Osteoblast (primary cell): ENCODE measurements around the gene RABGAP1L. TPM values are rescaled to one million over a fixed set of nuclear protein-coding genes. Genes with fewer than 3 reads are reported as not detected.

Experiments
- DNase-seq: peaks from one replicate; pipeline ENCODE4 v3.0.0; 2011; ENCODE audit warnings: low spot score, mixed read lengths; ENCODE audit not compliant: insufficient read length; ENCODE audit errors: missing footprints
- H2AFZ ChIP-seq: 2 replicates; pipeline ENCODE4 v1.6.0; 2011; ENCODE audit warnings: mild to moderate bottlenecking, low read length
- H3K27ac ChIP-seq: 2 replicates; pipeline ENCODE4 v1.5.1; 2011; ENCODE audit warnings: mild to moderate bottlenecking, low read depth, low read length, moderate library complexity
- H3K27me3 ChIP-seq: 2 replicates; pipeline ENCODE4 v1.6.0; 2012; ENCODE audit warnings: mild to moderate bottlenecking, control low read depth, inconsistent platforms, low read length, moderate library complexity; ENCODE audit not compliant: insufficient read depth
- H3K36me3 ChIP-seq: 2 replicates; pipeline ENCODE4 v1.5.1; 2011; ENCODE audit warnings: mild to moderate bottlenecking, low read length, control low read depth, moderate library complexity; ENCODE audit not compliant: insufficient read depth
- H3K4me1 ChIP-seq: 2 replicates; pipeline ENCODE4 v1.5.1; 2011; ENCODE audit warnings: mild to moderate bottlenecking, low read length, control low read depth, moderate library complexity; ENCODE audit not compliant: insufficient read depth
- H3K4me2 ChIP-seq: 2 replicates; pipeline ENCODE4 v1.6.0; 2011; ENCODE audit warnings: mild to moderate bottlenecking, low read length; ENCODE audit not compliant: insufficient read depth
- H3K4me3 ChIP-seq: fragments of 200-600 bp; sonication (generic); 3 replicates; pipeline ENCODE4 v1.5.1; 2012; ENCODE audit warnings: mild to moderate bottlenecking, low read length, inconsistent platforms; ENCODE audit not compliant: insufficient read depth
- H3K79me2 ChIP-seq: 2 replicates; pipeline ENCODE4 v1.6.0; 2012; ENCODE audit warnings: mild to moderate bottlenecking, low read length, control low read depth, inconsistent platforms; ENCODE audit not compliant: insufficient read depth
- H3K9me3 ChIP-seq: 2 replicates; pipeline ENCODE4 v1.5.1; 2011; ENCODE audit warnings: low read depth, low read length, control low read depth
- H4K20me1 ChIP-seq: 2 replicates; pipeline ENCODE4 v1.6.0; 2012; ENCODE audit warnings: mild to moderate bottlenecking, low read length, control low read depth; ENCODE audit not compliant: insufficient read depth
- total RNA-seq: library from RNA; depleted of rRNA; stranded (reverse); fragments of >200 nt; gene quantifications from 2 replicates; pipeline ENCODE4 v1.2.3, GENCODE V29; 2012
- TF ChIP-seq, protein P1 (sequence below): IDR thresholded peaks from 2 replicates; pipeline ENCODE4 v1.5.1; 2011; ENCODE audit warnings: mild to moderate bottlenecking, low read depth, low read length, moderate library complexity; ENCODE audit errors: extremely low read depth

The RABGAP1L gene
- total RNA-seq, 1 donor = 30.0 TPM

DNA sequence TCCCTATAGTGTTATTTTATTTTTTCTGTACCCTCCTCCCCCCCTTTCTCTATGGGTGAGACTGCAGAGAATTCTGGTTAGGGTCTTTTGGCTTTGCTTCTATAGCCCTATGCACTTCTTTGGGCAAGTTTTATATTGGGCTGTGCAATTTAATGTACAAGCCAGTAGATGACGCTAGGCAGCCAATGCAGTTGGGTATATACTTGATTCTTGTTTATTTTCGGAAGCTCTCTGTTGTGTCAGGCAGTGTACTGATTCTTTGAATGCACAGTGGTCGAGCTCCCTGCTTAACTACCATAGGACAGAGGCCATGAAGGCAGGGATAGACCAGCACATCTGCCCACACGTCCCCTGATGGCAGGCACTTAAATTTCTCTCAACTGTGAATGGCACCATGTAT lies 254.3 kb downstream of the RABGAP1L start:
- Histone ChIP-seq H4K20me1 (no peaks in the 10 kb centered on the region), H2AFZ (peak overlapping the region; percentile 44), H3K9me3 (no peaks in the 10 kb centered on the region), H3K4me2 (no peak overlapping the region), H3K4me1 (no peaks in the 10 kb centered on the region), H3K27me3 (no peaks in the 10 kb centered on the region), H3K4me3 (no peak overlapping the region), H3K27ac (no peak overlapping the region), H3K36me3 (no peaks in the 10 kb centered on the region), H3K79me2 (no peaks in the 10 kb centered on the region)
- DNase-seq = no peak
- TF ChIP-seq, protein P1, sequence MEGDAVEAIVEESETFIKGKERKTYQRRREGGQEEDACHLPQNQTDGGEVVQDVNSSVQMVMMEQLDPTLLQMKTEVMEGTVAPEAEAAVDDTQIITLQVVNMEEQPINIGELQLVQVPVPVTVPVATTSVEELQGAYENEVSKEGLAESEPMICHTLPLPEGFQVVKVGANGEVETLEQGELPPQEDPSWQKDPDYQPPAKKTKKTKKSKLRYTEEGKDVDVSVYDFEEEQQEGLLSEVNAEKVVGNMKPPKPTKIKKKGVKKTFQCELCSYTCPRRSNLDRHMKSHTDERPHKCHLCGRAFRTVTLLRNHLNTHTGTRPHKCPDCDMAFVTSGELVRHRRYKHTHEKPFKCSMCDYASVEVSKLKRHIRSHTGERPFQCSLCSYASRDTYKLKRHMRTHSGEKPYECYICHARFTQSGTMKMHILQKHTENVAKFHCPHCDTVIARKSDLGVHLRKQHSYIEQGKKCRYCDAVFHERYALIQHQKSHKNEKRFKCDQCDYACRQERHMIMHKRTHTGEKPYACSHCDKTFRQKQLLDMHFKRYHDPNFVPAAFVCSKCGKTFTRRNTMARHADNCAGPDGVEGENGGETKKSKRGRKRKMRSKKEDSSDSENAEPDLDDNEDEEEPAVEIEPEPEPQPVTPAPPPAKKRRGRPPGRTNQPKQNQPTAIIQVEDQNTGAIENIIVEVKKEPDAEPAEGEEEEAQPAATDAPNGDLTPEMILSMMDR = peak; percentile 43

DNA sequence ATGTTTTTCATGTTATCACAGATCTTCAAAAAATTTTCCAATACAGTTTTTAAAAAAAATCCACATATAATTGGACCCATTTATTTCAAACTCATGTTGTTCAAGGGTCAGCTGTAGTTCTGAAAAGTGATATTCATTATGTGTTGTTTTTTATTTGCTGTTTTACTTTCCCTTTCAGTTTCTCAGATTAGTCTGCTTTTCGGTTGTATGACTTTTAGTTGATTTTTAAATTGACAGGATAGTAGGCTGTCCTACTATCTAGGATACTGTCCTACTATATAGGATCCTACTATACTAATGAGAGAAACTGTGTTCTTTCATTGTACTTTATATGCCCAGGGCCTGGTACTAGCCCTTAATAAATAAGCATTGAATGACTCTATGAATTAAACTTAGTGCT lies 254.9 kb downstream of the RABGAP1L start:
- no peaks in the 10 kb centered on the region for H3K27me3 ChIP-seq
- no peaks in the 10 kb centered on the region for H3K9me3 ChIP-seq
- H3K4me1 ChIP-seq = no peaks in the 10 kb centered on the region
- no peak overlapping the region for H3K27ac ChIP-seq
- peak overlapping the region; percentile 58 for H2AFZ ChIP-seq
- no peaks in the 10 kb centered on the region for H3K36me3 ChIP-seq
- H3K4me3 ChIP-seq = peak overlapping the region; percentile 54
- H4K20me1 ChIP-seq = no peaks in the 10 kb centered on the region
- peak overlapping the region; percentile 68 for H3K4me2 ChIP-seq
- TF ChIP-seq, protein P1 = no peak
- DNase-seq = no peak
- H3K79me2 ChIP-seq = no peaks in the 10 kb centered on the region

DNA sequence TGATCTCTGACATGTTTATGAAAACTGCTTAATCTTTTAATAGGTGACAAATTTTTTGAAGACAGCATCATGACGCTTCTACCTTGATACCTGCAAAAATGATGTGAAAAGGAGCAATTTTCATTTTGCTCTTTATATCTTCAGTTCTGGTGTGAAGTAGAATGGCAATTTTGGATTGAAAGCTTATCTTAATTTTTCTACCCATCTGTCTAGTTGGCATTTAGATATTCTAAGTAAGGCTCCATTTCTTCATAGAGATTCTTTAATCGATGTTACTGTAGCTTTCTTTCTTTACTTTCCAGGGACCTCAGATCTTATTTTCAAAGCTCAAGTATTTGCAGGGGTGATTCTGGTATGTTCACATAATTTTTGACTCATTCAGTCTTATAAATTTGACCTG lies 256.2 kb downstream of the RABGAP1L start:
- H2AFZ ChIP-seq = no peak overlapping the region

DNA sequence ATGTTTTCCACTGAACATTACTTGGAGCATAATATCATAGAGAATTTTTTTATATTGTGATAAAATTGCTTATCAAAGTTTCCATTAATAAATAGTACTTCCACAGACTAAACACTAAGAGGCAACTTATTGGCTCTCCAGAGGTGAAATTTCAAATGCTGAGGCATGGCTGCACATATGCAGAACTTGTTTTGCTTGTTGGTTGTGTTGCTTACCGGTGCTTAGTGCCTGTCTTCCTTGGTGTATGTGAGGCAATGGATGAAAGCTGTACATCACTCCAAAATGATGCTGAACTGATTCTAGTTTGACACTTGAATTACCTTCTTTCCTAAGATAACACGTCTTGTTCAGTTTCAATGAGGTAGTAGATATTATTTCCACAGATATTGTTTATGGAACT lies 258.6 kb downstream of the RABGAP1L start:
- H3K79me2 ChIP-seq = no peaks in the 10 kb centered on the region
- no peaks in the 10 kb centered on the region for H3K9me3 ChIP-seq
- DNase-seq = no peak
- TF ChIP-seq, protein P1 = no peak
- no peaks in the 10 kb centered on the region for H3K4me1 ChIP-seq
- no peak overlapping the region for H3K4me2 ChIP-seq
- no peaks in the 10 kb centered on the region for H3K27me3 ChIP-seq
- H3K36me3 ChIP-seq = no peaks in the 10 kb centered on the region
- H2AFZ ChIP-seq = no peak overlapping the region
- H3K4me3 ChIP-seq = no peak overlapping the region
- no peaks in the 10 kb centered on the region for H4K20me1 ChIP-seq
- no peak overlapping the region for H3K27ac ChIP-seq

More for the DNA sequence above, 256.2 kb downstream of the RABGAP1L start:
- Histone ChIP-seq H3K4me3 (no peak overlapping the region), H3K4me2 (no peak overlapping the region), H3K27ac (no peak overlapping the region), H3K36me3 (no peaks in the 10 kb centered on the region), H3K27me3 (no peaks in the 10 kb centered on the region), H3K79me2 (no peaks in the 10 kb centered on the region), H3K4me1 (no peaks in the 10 kb centered on the region), H4K20me1 (no peaks in the 10 kb centered on the region), H3K9me3 (no peaks in the 10 kb centered on the region)
- DNase-seq = no peak
- TF ChIP-seq, protein P1 = no peak
